ENCODE results near the gene C9orf85.

Gene C9orf85

DNA sequence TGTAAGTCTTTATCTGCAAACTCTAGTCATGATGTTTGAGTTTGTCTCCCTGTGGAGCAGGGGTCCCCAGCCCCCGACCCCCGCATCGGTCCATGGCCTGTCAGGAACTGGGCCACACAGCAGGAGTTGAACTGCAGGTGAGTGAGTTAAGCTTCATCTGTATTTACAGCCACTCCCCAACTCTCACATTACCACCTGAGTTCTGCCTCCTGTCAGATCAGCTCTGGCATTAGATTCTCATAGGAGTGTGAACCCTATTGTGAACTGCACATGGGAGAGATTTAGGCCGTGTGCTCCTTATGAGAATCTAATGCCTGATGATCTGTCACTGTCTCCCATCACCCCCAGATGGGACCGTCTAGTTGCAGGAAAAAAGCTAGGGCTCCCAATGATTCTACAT, 7.0 kb downstream of the C9orf85 start:
- Mint-ChIP-seq H3K4me1 (peaks cover 29% of the 10 kb centered on the region), H3K4me3 (no peak overlapping the region), H3K27ac (no peak overlapping the region), H3K27me3 (no peaks in the 10 kb centered on the region), H3K36me3 (ENCODE audit: low read depth) (peaks cover 15% of the 10 kb centered on the region), H3K9me3 (no peaks in the 10 kb centered on the region)
- ATAC-seq = no peak
- DNase-seq = no peak

DNA sequence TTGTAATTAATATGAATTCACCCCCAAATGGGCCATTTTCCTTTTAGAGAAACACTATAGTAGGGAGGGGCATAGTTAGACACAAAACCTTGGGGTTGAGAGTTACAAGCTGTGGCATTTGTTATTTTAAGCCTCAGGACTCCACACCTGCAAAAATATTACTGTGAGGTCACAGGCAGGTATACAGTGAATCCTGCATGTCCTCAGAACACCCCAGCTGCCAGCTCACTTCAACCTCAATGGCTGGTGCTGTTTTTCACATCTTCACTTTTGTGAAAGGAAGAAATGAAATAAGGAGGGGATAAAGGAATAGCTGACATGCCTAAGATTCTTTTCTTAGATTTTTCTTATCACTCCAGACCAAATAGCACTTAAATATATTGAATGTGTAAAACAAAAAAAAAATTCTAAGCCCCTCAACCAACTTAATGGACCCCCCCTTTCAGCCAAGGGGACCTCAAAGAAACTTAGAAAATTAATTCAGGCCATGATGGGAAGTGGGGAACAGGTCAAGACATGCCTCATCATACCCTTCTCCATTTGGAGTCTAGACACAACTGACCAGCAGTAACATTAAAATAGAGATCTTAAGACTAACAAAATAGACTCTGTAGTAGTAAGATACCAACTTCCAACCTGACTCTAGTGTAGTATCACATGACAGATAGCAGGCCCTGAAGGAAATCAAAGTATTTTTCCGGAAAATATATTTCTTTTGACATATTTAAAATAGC, 9.2 kb downstream of the C9orf85 start:
- Mint-ChIP-seq H3K9me3 (no peaks in the 10 kb centered on the region), H3K36me3 (ENCODE audit: low read depth) (peaks cover 21% of the 10 kb centered on the region), H3K4me3 (no peak overlapping the region), H3K27me3 (no peaks in the 10 kb centered on the region), H3K27ac (no peak overlapping the region), H3K4me1 (peaks cover 16% of the 10 kb centered on the region)
- no peak for DNase-seq
- ATAC-seq = no peak

DNA sequence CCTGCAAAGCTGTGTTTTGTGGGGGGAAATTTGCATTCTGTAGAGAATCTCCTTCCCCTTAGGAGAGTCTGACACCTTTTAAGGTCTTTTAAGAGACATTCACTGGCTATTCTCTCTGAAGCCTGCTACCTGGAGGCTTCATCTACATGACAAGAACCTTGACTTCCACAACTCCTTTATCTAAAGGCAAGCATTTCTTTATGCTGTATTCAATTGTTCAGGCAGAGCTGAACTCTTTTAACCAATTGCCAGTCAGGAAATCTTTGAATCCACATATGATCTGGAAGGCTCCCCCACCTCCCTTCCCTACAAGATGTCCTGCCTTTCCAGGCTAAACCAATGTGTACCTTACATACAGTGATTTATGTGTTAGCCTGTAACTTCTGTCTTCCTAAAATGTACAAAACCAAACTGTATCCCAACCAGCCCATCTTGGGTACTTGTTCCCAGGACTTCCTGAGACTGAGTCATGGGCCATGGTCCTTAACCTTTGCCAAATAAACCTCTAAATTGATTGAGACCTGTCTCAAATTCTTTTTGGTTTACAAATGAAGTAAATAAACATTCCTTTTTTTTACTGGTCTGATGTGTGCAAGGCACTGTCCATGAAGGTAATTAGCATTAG, 9.9 kb downstream of the C9orf85 start:
- ATAC-seq (no peak), DNase-seq (no peak)
- Mint-ChIP-seq H3K36me3 (ENCODE audit: low read depth) (peaks cover 21% of the 10 kb centered on the region), H3K27ac (no peak overlapping the region), H3K4me1 (peaks cover 12% of the 10 kb centered on the region), H3K9me3 (no peaks in the 10 kb centered on the region), H3K27me3 (no peaks in the 10 kb centered on the region), H3K4me3 (no peak overlapping the region)

DNA sequence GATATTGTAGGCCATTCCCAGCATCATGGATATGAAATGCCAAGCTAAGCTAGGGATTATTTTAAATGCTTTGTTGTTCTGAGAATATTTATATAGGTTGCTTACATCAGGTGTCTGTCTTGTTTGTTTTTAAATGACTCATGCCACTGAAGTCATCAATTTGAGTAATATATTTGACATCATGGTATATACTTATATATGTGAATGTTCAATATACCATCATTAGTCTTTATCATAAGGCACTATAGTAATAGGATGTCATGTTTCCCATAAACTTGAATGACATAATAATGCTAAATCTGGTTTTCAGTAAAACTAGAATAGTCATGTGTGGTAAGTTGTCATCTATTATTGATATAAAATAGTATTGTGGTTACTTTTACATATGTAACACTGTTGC, 13.1 kb downstream of the C9orf85 start:
- DNase-seq = no peak
- H3K9me3 Mint-ChIP-seq = no peaks in the 10 kb centered on the region
- no peak for ATAC-seq
- H3K36me3 Mint-ChIP-seq (ENCODE audit: low read depth) = peaks cover 20% of the 10 kb centered on the region
- no peaks in the 10 kb centered on the region for H3K27me3 Mint-ChIP-seq
- H3K4me1 Mint-ChIP-seq = peaks cover 3% of the 10 kb centered on the region
- no peak overlapping the region for H3K4me3 Mint-ChIP-seq
- no peak overlapping the region for H3K27ac Mint-ChIP-seq

DNA sequence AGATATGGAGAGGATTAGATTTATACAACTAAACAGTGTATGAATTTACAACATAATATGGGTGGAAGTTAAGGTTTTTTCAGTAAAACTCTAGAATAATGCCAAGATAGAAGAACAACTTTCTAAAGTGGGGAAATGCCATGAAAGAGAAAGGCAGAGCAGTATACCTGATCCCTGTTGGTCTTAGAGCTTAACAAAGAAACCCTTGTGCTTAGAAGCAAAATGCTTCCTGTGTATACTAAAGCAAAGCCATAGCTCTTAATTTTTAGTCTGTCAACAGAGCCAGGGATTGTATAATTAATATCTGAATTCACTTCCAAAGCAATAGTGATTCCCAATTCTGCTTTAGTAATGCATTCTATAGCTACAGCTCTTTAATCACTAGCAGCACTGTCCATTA, 14.4 kb downstream of the C9orf85 start:
- no peak overlapping the region for H3K4me3 Mint-ChIP-seq
- no peak for ATAC-seq

DNA sequence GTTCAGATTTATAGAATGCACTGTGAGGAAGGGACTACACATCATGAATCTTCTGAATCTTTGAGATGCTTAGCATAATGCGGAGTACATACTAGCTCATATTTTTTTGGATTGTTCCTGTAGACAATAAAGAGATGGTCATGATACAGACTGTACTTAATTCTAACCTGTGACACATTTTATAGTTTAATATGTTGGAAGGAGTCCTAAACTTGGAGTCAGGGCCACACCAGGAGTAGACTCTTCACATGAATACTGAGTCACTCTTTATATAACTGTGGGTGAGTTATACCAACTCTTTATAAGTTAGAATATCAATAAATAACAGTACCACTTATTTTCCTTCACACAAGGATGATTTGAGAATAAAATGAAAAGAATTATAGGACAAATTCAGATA, 16.9 kb downstream of the C9orf85 start:
- H3K4me1 Mint-ChIP-seq = peaks cover 8% of the 10 kb centered on the region
- H3K4me3 Mint-ChIP-seq = no peak overlapping the region
- no peak overlapping the region for H3K27ac Mint-ChIP-seq

More for the DNA sequence above, 14.4 kb downstream of the C9orf85 start:
- DNase-seq = no peak
- Mint-ChIP-seq H3K36me3 (ENCODE audit: low read depth) (peaks cover 20% of the 10 kb centered on the region), H3K27ac (no peak overlapping the region), H3K9me3 (no peaks in the 10 kb centered on the region), H3K4me1 (peaks cover 5% of the 10 kb centered on the region), H3K27me3 (no peaks in the 10 kb centered on the region)

DNA sequence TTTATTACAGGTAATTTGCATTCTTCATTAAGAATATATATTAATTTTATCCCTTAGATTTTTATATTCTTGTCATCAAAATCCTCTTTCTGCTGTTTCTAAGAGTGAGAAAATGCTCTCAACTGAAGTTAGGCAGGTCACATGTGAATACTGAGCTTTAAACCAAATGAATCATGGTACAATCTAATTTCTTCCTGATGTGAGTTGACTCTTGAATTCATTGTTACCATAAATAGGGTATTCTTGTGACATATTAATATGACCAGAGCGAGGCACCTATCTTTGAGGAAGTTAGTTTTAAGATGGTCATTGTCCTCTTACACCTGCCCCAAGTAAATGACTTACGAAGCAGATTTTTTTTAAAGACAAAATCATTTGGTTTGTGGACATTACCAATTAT, 17.4 kb downstream of the C9orf85 start:
- Mint-ChIP-seq H3K36me3 (ENCODE audit: low read depth) (peaks cover 31% of the 10 kb centered on the region), H3K27ac (no peak overlapping the region), H3K4me3 (no peak overlapping the region), H3K9me3 (no peaks in the 10 kb centered on the region), H3K4me1 (peaks cover 8% of the 10 kb centered on the region), H3K27me3 (no peaks in the 10 kb centered on the region)
- ATAC-seq (no peak), DNase-seq (no peak)

More for the DNA sequence above, 16.9 kb downstream of the C9orf85 start:
- DNase-seq = no peak
- Mint-ChIP-seq H3K36me3 (ENCODE audit: low read depth) (peaks cover 28% of the 10 kb centered on the region), H3K27me3 (no peaks in the 10 kb centered on the region), H3K9me3 (no peaks in the 10 kb centered on the region)
- no peak for ATAC-seq

DNA sequence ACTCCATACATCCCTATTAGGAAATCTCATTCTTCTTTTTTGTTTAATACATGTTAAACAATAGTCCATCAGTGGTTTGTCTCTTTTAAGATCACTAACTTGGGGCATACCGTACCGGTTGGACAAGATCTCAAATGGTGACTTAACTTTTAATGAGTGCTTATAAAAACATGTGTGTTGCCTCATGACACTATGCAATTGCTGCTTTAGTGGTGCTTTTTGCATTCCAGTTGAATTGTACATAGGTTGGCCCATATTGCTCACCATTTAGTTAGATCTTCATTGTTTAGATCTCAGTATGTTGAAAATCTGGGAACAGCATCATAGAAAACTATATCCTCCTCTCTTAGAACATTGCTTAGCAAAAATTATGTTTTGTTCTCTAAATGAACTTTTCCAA, 17.8 kb downstream of the C9orf85 start:
- H3K36me3 Mint-ChIP-seq (ENCODE audit: low read depth) = peaks cover 29% of the 10 kb centered on the region
- H3K9me3 Mint-ChIP-seq = no peaks in the 10 kb centered on the region
- H3K27me3 Mint-ChIP-seq = no peaks in the 10 kb centered on the region
- ATAC-seq (no peak), DNase-seq (no peak)
- H3K27ac Mint-ChIP-seq = no peak overlapping the region
- no peak overlapping the region for H3K4me3 Mint-ChIP-seq
- H3K4me1 Mint-ChIP-seq = peaks cover 5% of the 10 kb centered on the region

DNA sequence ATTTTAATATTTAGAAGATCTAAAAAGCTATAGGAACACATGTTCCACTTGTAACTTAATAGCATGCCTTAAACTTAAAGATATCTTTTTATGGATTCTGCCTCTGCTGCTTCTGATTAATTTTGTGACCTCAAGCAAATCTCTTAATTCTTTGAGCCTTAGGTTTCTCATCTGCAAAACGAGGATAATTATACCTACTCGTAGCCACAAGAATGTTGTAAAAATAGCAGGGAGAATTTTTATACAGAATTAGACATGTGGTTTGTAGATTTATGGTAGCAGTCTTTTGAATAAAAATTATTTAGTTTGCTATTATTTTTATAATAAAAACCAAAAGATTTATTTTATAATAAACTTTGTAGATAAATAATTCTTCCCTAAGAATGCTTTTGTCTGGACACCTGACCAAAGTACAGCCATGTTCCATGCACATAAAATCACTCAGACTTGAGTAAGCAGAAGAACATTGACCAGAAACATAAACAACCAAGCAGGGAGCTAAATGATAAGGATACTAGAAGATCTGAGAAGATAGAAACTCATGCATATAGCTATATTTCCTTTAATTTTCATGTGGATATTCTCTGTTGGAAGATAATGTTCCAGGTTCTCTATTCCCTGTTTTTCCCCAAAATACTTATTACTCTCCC, 18.5 kb downstream of the C9orf85 start:
- H3K9me3 Mint-ChIP-seq = no peaks in the 10 kb centered on the region
- ATAC-seq (no peak), DNase-seq (no peak)
- H3K4me3 Mint-ChIP-seq = no peak overlapping the region
- no peak overlapping the region for H3K27ac Mint-ChIP-seq
- peaks cover 6% of the 10 kb centered on the region for H3K4me1 Mint-ChIP-seq
- no peaks in the 10 kb centered on the region for H3K27me3 Mint-ChIP-seq
- H3K36me3 Mint-ChIP-seq (ENCODE audit: low read depth) = peaks cover 28% of the 10 kb centered on the region

DNA sequence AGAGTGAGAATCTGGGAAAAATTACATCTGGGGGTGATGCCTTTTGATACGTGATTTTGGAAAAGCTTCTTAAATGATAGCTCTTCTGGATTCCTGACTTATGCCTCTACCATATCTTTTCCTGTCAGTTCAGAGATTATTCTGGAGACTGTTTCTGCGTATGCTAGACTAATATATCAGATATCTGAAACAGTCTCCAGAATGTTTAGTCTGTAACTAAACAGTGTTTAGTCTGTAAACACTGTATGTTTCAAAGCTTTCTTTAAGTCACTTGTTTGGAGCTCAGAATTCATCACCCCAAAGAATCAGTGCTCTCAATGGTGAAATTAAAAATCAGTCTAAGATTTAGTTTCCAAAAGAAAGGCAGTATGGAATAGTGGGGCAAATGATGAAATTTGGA, 19.7 kb downstream of the C9orf85 start:
- Mint-ChIP-seq H3K9me3 (no peaks in the 10 kb centered on the region), H3K4me1 (peaks cover 11% of the 10 kb centered on the region), H3K27ac (no peak overlapping the region), H3K27me3 (no peaks in the 10 kb centered on the region), H3K4me3 (no peak overlapping the region), H3K36me3 (ENCODE audit: low read depth) (peaks cover 26% of the 10 kb centered on the region)
- no peak for ATAC-seq
- no peak for DNase-seq

DNA sequence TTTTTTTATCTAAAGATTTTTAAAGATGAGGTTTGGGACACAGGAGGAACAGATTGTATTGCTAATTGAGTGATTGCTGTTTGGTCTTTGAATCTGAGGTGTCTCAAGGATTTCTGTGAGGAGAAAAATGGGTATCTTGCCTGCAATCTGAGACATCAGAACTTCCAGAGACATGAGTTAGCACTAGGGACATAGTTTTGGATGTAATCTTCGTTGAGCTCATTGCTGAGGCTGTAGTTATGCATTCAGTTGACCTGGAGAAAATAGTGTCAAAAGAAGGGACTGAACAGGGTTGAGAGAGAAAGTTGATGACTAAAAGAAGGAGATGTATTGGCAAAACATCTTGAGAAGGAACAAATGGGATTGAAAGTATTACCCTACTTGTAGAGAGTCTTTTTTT, 24.6 kb downstream of the C9orf85 start:
- no peaks in the 10 kb centered on the region for H3K27me3 Mint-ChIP-seq
- ATAC-seq (no peak), DNase-seq (no peak)
- peaks cover 12% of the 10 kb centered on the region for H3K4me1 Mint-ChIP-seq
- H3K27ac Mint-ChIP-seq = no peak overlapping the region
- no peaks in the 10 kb centered on the region for H3K9me3 Mint-ChIP-seq
- H3K36me3 Mint-ChIP-seq (ENCODE audit: low read depth) = peaks cover 21% of the 10 kb centered on the region
- no peak overlapping the region for H3K4me3 Mint-ChIP-seq

DNA sequence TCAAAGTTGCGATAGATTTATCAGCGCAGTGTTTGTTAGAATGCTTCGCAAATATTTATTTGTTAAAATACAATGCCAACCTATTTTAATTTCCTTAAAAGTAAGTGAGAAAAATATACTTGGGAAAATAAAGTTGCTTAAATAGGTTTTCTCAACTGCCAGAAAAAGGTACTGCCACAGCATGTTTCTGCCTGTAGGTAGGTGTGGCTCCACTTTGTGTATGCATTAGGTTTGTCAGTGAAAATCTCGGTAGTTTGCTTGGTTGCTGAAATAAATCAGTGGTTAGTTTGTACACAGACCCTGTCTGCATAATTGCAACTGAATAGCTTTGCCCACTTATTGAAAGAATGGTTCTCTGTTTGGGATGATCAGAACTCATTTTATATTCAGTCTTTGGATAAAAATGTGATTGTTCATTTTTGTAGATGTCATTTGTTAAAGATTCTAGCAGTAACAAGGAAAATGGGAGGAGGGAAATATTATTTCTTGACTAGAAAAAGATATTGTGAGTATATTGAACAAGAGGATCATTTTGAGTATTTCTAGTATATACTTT, 25.7 kb downstream of the C9orf85 start:
- H3K36me3 Mint-ChIP-seq (ENCODE audit: low read depth) = peaks cover 14% of the 10 kb centered on the region
- H3K9me3 Mint-ChIP-seq = no peaks in the 10 kb centered on the region
- no peak overlapping the region for H3K27ac Mint-ChIP-seq
- no peak for ATAC-seq
- no peaks in the 10 kb centered on the region for H3K27me3 Mint-ChIP-seq
- peaks cover 12% of the 10 kb centered on the region for H3K4me1 Mint-ChIP-seq
- H3K4me3 Mint-ChIP-seq = no peak overlapping the region
- DNase-seq = no peak

DNA sequence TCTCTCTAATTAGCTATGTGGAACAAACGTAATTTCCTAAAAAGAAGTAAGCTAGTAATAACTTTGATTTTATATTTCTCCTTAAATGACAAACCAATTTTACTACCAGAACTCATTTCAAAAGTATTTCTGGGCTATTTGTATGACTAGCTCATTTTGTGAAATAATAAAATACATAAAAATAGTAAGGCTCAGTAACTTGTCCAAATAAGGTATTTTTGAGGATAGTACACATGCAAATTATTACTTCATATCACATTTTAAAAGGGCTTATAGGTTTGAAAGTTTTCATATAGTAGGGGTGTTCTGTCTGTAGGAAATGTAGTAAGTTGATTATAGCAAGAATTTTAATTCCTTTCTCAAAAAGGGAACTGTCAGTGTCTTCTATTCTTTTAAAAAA, 26.5 kb downstream of the C9orf85 start:
- DNase-seq (no peak), ATAC-seq (no peak)
- Mint-ChIP-seq H3K27ac (no peak overlapping the region), H3K4me1 (peaks cover 11% of the 10 kb centered on the region), H3K36me3 (ENCODE audit: low read depth) (peaks cover 8% of the 10 kb centered on the region), H3K27me3 (no peaks in the 10 kb centered on the region), H3K4me3 (no peak overlapping the region), H3K9me3 (no peaks in the 10 kb centered on the region)

DNA sequence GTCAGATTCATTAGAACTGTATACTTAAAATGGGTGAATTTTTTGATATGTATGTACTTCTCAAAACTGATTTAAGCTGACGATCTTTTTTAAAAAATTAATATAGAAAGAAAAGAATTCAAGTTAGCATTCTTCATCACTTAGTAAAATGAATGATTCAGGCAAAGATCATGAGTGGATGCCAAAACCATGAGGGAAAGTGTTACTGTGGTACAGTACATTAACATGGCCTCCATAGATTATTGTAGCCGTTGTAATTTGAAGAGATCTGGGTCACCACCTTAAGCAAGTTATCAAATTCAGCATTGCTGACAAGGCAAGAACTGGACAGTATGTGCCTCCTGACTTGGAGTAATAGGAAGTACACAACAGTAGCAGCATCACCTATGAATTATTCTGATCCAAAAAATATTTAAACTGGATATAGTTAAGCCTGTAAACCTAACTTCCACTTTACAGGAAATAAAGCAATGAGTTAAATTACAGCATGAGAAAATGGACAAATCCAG, 29.7 kb downstream of the C9orf85 start:
- peaks cover 4% of the 10 kb centered on the region for H3K4me1 Mint-ChIP-seq
- ATAC-seq (no peak), DNase-seq (no peak)
- H3K36me3 Mint-ChIP-seq (ENCODE audit: low read depth) = no peaks in the 10 kb centered on the region
- H3K27me3 Mint-ChIP-seq = no peaks in the 10 kb centered on the region
- H3K27ac Mint-ChIP-seq = no peak overlapping the region
- no peaks in the 10 kb centered on the region for H3K9me3 Mint-ChIP-seq
- H3K4me3 Mint-ChIP-seq = no peak overlapping the region

All from activated naive CD8-positive, alpha-beta T cell treated with anti-CD3 and anti-CD28 coated beads, Interleukin-2, amount 50 U/mL, for 24 hours (primary cell).